Cardiac septum (tissue), 1 donor: ENCODE results near the gene CCNDBP1. TPM values are rescaled to one million over a fixed set of nuclear protein-coding genes. Genes with fewer than 3 reads are reported as not detected.
"Not testable (repeated sequence)": the region's sequence is repeated elsewhere in the genome, so short reads cannot be mapped to it uniquely, and the experiment has no call there.

Experiments
- DNase-seq: peaks from one replicate; pipeline ENCODE4 v3.0.0-alpha.2; 2020; ENCODE audit warnings: low spot score
- intact Hi-C: fragments of 100-400 bp; cut with DNase I; formaldehyde crosslinking; loops from one replicate; pipeline ENCODE4 v1.14.0; 2022
- total RNA-seq: library from RNA; stranded (reverse); fragmentation: NEBNext Ultra II Directional; extraction: Animal tissue kit (Norgen Biotek cat#: 25700); gene quantifications from one replicate; pipeline ENCODE4 v1.2.1, GENCODE V29; 2021
- donor health status: DM: no; HTN: no; CAD: no.

Gene CCNDBP1
- total RNA-seq, 1 donor from 2014 or later = 56.6 TPM

GRCh38 chr15:43187544-43188155 lies 2.4 kb downstream of the CCNDBP1 start:
- intact Hi-C loops = loop anchor here (5.0 kb wide), 2 partner anchors 55 to 80 kb away; partner anchors contain the start of genes TMEM62 and UBR1
- DNase-seq = no peak

- intact Hi-C loops = loop anchor here (5.0 kb wide), 2 partner anchors 57 to 82 kb away; partner anchors contain the start of genes TMEM62 and UBR1
- no peak for DNase-seq
These were observed 4.1 kb downstream of the CCNDBP1 start for GRCh38 chr15:43189296-43189695.

GRCh38 chr15:43190178-43190577 lies 5.0 kb downstream of the CCNDBP1 start:
- intact Hi-C loops = no loop called here
- no peak for DNase-seq

- intact Hi-C loops = no loop called here
- no peak for DNase-seq
These were observed 8.5 kb downstream of the CCNDBP1 start for GRCh38 chr15:43193710-43194109.

GRCh38 chr15:43194795-43195194 lies 9.6 kb downstream of the CCNDBP1 start:
- intact Hi-C loops = no loop called here
- no peak for DNase-seq

GRCh38 chr15:43196760-43197548 lies 11.8 kb downstream of the CCNDBP1 start:
- intact Hi-C loops = no loop called here
- DNase-seq = no peak

- intact Hi-C loops, DNase-seq: not testable (repeated sequence)
These were observed 12.6 kb downstream of the CCNDBP1 start for GRCh38 chr15:43197773-43198172.

GRCh38 chr15:43198556-43198955 lies 13.4 kb downstream of the CCNDBP1 start:
- DNase-seq, intact Hi-C loops: not testable (repeated sequence)

- no peak for DNase-seq
- intact Hi-C loops = no loop called here
These were observed 13.8 kb downstream of the CCNDBP1 start for GRCh38 chr15:43198992-43199391.

GRCh38 chr15:43199945-43200488 lies 14.8 kb downstream of the CCNDBP1 start:
- intact Hi-C loops = no loop called here

GRCh38 chr15:43204016-43204901 lies 19.1 kb downstream of the CCNDBP1 start:
- intact Hi-C loops = no loop called here
- DNase-seq = no peak

More at GRCh38 chr15:43199945-43200488, 14.8 kb downstream of the CCNDBP1 start:
- DNase-seq = no peak

- intact Hi-C loops = no loop called here
- no peak for DNase-seq
These were observed 20.9 kb downstream of the CCNDBP1 start for GRCh38 chr15:43206054-43206453.

- intact Hi-C loops = no loop called here
- DNase-seq = no peak
These were observed 21.8 kb downstream of the CCNDBP1 start for GRCh38 chr15:43207024-43207423.

GRCh38 chr15:43208052-43209002 lies 23.1 kb downstream of the CCNDBP1 start:
- intact Hi-C loops = no loop called here
- no peak for DNase-seq

- intact Hi-C loops = no loop called here
- no peak for DNase-seq
These were observed 24.0 kb downstream of the CCNDBP1 start for GRCh38 chr15:43209059-43209824.

- intact Hi-C loops = no loop called here
- no peak for DNase-seq
These were observed 25.1 kb downstream of the CCNDBP1 start for GRCh38 chr15:43210172-43210745.

GRCh38 chr15:43210807-43211206 lies 25.6 kb downstream of the CCNDBP1 start:
- intact Hi-C loops = no loop called here

More at GRCh38 chr15:43210807-43211206, 25.6 kb downstream of the CCNDBP1 start:
- DNase-seq = no peak
